ENCODE data around the gene PRKG1.

Gene PRKG1

GRCh38 chr10:52063159-52063558 lies 988.9 kb downstream of the PRKG1 start:
- DNase-seq (ENCODE audit: low read depth): no peak

GRCh38 chr10:52064084-52064845 lies 990.0 kb downstream of the PRKG1 start:
- DNase-seq (ENCODE audit: low read depth): no peak

DNA sequence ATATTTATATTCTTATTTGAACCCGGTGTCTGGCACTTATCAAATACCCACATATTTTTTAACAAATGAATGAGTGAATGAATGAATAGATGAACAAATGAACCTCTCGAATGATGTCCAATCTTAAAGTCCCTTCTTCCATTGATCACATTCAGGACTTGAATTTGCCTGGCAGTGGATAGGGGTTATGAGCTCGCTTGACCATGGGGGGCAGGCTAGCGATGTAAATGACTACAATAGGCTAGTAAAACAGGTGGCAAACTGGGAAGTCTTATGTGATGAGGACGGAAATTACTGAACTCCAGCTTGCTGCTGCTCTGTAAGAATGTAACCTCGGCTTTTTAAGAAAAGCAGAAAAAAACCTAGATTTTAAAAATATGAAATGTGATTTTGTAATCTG lies 992.1 kb downstream of the PRKG1 start:
- DNase-seq (ENCODE audit: low read depth): no peak

DNA sequence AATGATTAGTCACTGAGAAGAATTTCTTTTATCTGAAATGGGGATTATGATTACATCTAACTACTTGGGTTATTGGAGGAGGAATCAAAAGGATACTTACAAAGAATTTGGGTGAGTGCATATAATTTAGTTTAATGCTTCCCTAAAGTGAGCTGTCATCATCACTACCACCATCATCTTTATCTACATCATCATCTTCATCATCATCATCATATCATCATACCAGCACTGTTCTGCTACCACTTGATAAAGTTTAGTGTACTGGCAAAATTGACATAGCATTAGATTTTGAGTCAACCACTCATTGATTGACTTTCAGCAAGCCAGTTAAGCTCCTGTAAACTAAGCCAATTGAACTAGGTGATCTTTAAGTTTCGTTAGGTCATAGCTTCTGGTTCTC lies 994.2 kb downstream of the PRKG1 start:
- no peak for DNase-seq (ENCODE audit: low read depth)

- DNase-seq (ENCODE audit: low read depth): no peak
Observed at GRCh38 chr10:52071814-52072213, 997.5 kb downstream of the PRKG1 start.

GRCh38 chr10:52074505-52075026 lies 1000.3 kb downstream of the PRKG1 start:
- no peak for DNase-seq (ENCODE audit: low read depth)

DNA sequence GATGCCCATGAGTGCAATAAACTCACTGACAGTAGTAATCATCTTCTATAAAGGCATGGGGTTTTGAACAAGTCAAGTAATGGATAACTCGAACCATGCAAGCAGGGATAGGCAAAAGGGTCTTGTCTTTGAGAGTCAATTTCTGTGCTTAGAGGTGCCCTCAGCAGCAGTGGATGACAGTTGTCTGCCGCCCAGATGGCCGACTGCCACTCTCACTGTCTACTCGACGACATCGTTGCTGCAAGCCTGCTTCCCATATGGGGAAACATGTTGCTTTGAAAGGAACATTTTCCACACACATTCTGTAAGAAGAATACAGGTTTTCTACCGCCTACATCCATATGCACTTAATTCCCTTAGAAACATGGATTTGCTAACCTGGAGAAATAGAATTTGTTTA lies 1003.5 kb downstream of the PRKG1 start:
- no peak for DNase-seq (ENCODE audit: low read depth)

GRCh38 chr10:52078397-52078937 lies 1004.2 kb downstream of the PRKG1 start:
- no peak for DNase-seq (ENCODE audit: low read depth)

DNA sequence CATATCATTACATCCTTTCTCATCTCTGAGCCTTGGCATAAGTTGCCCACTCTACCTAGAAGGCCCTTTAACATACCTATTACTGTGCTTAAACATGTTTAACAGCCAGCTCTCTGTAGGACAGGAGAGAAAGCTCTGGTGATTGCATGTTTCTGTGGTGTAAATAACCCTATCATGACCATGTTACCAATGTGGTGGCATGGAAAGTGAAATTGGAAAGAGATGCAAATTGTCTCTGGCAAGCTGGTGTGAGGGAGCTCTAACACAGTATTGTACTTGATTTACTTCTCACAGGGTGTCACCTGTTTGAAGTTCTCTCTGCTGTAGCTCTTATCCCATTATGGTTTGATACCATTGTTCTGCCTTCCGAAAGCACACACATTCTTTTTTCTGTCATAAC lies 1008.0 kb downstream of the PRKG1 start:
- DNase-seq (ENCODE audit: low read depth): no peak

DNA sequence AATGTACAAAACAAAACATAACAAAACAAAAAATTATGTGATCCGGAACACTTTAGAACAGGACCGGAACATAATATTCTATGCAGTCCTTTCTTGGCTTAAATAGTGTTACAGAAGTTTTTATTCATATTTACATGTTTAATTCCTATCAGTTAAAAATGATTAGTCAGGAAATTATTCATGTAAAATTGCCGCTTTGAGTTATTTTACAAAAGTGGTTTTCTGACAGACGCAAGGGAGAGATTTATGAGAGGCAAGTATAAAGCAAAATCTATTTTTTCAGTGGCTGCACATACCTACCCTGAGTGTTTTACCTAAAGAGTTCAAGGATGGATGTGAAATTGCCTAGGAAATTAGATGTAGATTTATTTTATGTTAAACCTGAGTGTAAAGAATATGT lies 1009.1 kb downstream of the PRKG1 start:
- DNase-seq (ENCODE audit: low read depth): no peak

DNA sequence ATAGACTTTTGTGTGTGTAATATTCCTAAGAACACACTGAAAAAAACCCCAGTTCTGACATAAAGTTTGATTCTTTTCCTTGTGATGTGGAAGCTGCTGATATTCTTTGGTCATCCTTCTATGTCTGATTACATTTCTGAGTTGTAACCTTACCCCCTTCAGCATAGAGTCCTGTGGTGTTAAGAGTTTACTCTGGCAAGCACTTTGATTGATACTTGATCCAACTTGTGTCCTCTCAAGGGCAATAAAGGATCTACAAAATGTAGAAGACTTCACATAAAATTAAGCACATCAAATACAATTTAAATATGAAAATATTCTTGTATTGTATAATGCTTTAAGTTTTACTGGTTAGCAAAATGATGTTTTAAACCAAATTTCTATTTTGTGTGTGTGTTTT lies 1018.1 kb downstream of the PRKG1 start:
- no peak for DNase-seq (ENCODE audit: low read depth)

DNA sequence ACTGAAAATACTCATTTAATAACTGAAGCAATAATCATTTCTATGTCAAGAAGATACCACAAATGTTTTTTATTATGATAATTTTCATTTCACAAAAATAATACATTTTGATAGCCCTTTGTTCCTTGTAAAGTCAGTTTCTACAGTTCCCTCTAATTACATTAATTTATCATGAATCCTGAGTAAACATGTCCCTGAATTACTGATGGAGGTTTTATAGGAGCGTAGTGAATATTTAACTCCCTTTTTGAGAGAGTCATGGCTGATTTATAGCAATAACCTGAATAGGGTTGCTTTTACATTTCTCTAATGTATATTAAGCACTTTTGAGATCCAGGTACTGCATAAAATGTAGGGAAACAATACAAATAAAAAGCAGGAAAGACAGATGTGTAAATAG lies 1023.8 kb downstream of the PRKG1 start:
- DNase-seq (ENCODE audit: low read depth): no peak

DNA sequence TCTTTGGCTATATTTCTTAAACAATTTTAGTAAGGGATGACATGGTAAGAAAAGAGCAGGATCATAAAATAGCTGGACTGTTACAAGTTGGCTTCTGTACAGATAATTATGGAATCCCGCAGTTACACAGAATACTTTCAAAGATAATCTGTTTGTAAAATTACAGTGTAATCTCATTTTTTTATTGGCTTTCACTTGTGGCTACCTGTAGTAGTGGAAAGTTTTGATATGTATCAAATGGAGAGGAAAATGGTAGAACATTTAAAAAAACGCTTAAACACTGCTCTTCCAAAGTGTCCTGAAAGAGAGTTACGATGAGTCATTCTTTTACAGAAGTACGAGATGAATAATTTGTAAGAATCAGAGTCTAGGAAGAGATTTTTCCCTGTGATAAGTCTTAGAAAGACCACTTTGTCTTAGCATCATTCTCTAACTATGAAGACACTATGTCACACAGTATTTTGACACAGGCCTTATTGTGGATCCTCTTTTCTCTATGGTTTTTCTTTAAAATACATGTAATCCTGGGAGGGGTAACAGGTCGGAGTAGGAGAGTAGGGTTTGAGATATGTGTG lies 1024.8 kb downstream of the PRKG1 start:
- DNase-seq (ENCODE audit: low read depth): no peak

- no peak for DNase-seq (ENCODE audit: low read depth)
Observed at GRCh38 chr10:52100011-52100547, 1025.8 kb downstream of the PRKG1 start.

GRCh38 chr10:52105301-52105700 lies 1031.0 kb downstream of the PRKG1 start:
- no peak for DNase-seq (ENCODE audit: low read depth)

DNA sequence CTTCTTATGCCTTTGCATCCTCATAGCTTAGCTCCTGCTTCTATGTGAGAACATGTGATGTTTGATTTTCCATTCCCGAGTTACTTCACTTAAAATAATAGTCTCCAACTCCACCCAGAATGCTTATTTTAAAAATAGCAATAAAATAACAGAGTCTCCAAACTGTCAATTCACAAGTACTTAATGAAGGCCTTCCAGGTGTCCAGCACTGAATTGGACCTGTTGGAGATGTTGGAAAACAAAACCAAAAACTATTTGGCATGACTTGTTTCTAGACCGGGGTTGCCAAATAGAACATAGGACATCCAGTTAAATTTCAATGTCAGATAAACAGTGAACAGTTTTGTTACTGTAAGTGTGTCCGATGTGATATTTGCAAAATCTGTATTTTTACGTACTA lies 1031.7 kb downstream of the PRKG1 start:
- no peak for DNase-seq (ENCODE audit: low read depth)

- DNase-seq (ENCODE audit: low read depth): no peak
Observed at GRCh38 chr10:52106899-52107298, 1032.6 kb downstream of the PRKG1 start.

GRCh38 chr10:52108236-52108635 lies 1033.9 kb downstream of the PRKG1 start:
- DNase-seq (ENCODE audit: low read depth): no peak

DNA sequence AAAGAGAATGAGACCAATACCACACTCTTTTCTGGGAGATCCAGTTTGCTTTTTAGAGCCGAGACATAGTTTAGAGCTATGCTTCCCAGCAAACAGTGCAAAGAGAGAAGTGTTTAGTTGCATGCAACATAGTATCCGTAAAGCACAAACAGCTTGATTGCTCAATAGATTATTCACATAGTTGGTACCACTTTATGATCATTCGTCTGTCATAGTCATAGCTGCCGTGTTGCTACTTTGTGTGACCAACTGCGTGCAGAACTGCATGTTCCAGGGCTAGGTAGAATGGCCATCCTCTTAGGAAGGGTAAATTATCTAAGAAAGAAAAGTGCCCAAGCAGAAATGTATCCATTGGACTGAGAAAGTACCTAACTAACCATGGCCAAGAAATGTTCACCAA lies 1036.3 kb downstream of the PRKG1 start:
- no peak for DNase-seq (ENCODE audit: low read depth)

- no peak for DNase-seq (ENCODE audit: low read depth)
Observed at GRCh38 chr10:52111101-52111891, 1037.0 kb downstream of the PRKG1 start.

GRCh38 chr10:52115823-52116222 lies 1041.5 kb downstream of the PRKG1 start:
- DNase-seq (ENCODE audit: low read depth): no peak

DNA sequence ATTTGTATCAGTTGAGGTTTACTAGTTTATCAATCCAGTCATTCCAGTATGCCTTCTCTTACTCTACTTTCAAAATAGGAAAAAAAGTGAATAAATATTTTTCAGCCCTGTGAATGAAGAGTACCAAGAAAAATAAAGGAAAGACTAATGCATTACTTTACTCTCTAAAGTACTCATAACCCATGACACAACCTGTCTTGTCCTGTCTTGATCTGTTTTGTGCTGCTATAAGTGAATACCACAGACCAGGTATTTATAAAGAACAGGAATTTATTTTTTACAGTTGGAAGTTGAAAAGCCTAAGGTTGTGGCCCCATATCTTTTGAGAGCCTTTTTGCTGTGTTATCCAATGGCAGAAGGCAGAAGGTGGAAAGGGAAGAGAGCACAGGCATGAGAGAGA lies 1045.2 kb downstream of the PRKG1 start:
- DNase-seq (ENCODE audit: low read depth): no peak

Measured in T-helper 22 cell (primary cell).